ENCODE measurements around the gene OR6S1.

OR6S1 gene

DNA sequence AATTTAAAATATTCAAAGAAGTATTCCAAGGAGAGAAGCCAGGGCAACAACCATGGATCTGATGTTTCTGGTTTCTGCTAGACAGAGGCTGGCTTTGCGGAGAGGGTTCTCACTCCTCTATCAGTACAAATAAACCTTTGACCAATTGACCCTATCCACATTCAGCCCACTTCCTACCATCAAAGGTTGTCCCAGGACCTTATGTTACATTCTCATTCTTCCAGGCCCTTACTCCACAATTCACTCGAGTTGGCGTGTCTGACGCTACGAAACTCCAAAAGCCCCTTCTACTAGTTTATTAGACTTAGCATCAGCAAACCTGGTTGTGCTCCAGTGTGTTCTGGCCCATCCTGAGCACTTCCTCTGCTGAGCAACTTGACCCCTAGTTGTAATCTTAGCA lies 25.5 kb downstream of the OR6S1 start:
- DNase-seq, result no peak
- in situ Hi-C loops (cut with MboI; ENCODE audit: low pct_unique_long_range_greater_than_20kb, low sequenced_read_pairs), result loop anchor here (25.0 kb wide), 1 partner anchor 279 kb away; the partner anchor contains the start of genes CCNB1IP1 and PARP2

DNA sequence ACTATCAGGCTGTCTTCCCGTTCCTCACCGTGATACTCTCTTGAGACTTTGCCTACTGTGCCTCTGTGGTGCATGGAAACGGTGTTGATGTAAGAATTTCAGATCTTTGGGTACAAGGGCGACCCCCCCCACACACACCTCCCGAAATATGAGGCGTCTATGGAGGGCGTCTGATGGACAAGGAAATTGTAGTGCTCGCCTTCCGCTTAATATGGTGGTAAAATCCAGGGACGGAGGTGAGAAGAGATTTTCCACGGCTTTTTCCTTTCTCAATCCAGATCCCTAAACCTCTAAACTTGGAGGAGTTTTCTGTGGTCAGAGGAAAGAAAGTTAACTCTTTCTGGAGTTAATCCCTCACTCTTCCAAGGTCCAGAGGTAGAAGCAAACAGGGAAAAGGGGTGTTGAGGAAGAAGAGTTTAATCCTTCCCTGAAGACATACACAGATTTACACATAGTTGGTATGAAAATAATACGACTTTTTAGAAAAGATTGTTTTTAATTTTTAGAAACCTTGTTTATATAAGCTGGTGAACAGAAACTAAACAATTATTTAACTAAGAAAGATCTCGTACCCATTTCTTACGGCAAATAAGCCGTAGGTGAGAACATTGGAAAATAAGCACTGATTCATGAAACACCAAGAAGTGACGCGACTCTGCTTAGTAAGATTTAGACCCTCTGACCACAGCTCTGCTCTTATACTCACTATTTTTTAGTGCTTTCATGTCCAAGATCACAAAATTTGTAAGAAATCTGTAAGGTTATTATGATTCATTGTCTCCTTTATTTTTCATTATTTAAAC lies 27.3 kb downstream of the OR6S1 start:
- in situ Hi-C loops (cut with MboI; ENCODE audit: low pct_unique_long_range_greater_than_20kb, low sequenced_read_pairs), result loop anchor here (25.0 kb wide), 1 partner anchor 277 kb away; the partner anchor contains the start of genes CCNB1IP1 and PARP2
- no peak for DNase-seq

DNA sequence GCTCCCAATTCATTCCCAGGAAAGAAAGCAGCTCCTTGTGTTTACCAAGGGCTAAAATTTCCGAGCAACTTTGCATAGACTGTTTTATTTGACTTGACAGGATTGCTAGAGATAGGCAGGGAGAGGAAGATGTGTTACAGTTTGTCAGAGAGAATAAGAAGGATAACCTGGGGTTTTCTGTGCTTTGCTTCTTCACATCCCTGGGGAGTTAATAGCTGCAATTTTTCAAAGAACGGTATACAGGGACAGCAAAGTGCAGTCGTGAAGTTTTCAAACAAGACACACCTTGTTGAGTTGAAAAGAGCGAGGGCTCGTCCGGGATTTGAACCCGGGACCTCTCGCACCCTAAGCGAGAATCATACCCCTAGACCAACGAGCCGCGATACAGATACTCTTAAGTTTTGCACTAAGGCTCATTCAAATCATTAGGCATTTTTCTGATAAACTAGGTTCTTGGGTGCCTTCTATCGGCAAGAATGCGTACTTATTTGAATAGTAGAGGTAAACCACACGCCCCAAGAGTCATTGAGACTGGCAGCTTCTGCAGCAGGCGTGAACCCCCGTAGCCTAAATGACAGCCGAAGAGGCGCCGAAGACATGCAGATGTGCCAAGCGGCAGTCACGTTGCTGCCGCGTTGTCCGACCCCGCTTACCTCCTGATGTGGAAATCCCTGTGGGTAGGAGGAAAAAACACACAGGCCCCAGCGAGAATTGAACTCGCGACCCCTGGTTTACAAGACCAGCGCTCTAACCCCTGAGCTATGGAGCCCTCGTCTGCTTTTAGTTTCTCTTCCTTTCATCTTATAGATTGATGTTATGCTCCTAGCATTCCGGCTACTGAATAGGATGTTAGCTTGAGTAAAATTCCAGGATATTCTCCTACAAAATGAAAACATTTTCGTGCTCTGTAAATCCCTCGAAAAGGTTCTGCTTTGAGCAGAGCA lies 28.1 kb downstream of the OR6S1 start:
- in situ Hi-C loops (cut with MboI; ENCODE audit: low pct_unique_long_range_greater_than_20kb, low sequenced_read_pairs), result loop anchor here (25.0 kb wide), 1 partner anchor 276 kb away; the partner anchor contains the start of genes CCNB1IP1 and PARP2
- DNase-seq, result peak; percentile 98

- in situ Hi-C loops (cut with MboI; ENCODE audit: low pct_unique_long_range_greater_than_20kb, low sequenced_read_pairs), result loop anchor here (25.0 kb wide), 1 partner anchor 275 kb away; the partner anchor contains the start of genes CCNB1IP1 and PARP2
- no peak for DNase-seq
These were observed 29.1 kb downstream of the OR6S1 start for GRCh38 chr14:20612403-20612802.

DNA sequence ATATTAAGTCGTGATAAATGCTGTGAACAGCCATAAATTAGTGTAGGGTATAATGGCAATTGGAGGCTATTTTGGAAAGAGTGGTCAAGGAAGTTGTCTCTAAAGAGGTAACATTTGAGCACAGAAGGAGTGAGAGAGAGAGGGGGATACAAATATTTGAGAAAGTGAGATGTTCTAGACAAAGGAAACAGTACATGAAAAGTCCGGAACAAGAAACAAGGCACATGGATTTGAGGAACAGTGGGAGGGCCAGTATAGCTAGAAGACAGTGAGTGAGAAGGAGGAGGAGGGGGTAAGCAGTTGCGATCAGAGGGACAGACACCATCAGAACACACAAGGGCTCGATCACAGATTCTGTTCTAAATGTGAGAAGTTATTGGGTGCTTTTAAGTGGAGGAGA lies 30.2 kb downstream of the OR6S1 start:
- in situ Hi-C loops (cut with MboI; ENCODE audit: low pct_unique_long_range_greater_than_20kb, low sequenced_read_pairs), result loop anchor here (25.0 kb wide), 1 partner anchor 274 kb away; the partner anchor contains the start of genes CCNB1IP1 and PARP2
- DNase-seq, result no peak

- peak; percentile 87 for DNase-seq
- in situ Hi-C loops (cut with MboI; ENCODE audit: low pct_unique_long_range_greater_than_20kb, low sequenced_read_pairs), result loop anchor here (25.0 kb wide), 1 partner anchor 273 kb away; the partner anchor contains the start of genes CCNB1IP1 and PARP2
These were observed 31.3 kb downstream of the OR6S1 start for GRCh38 chr14:20610002-20610765.

GRCh38 chr14:20609215-20610001 lies 32.1 kb downstream of the OR6S1 start:
- in situ Hi-C loops (cut with MboI; ENCODE audit: low pct_unique_long_range_greater_than_20kb, low sequenced_read_pairs), result loop anchor here (25.0 kb wide), 1 partner anchor 272 kb away; the partner anchor contains the start of genes CCNB1IP1 and PARP2
- DNase-seq, result peak; percentile 96

DNA sequence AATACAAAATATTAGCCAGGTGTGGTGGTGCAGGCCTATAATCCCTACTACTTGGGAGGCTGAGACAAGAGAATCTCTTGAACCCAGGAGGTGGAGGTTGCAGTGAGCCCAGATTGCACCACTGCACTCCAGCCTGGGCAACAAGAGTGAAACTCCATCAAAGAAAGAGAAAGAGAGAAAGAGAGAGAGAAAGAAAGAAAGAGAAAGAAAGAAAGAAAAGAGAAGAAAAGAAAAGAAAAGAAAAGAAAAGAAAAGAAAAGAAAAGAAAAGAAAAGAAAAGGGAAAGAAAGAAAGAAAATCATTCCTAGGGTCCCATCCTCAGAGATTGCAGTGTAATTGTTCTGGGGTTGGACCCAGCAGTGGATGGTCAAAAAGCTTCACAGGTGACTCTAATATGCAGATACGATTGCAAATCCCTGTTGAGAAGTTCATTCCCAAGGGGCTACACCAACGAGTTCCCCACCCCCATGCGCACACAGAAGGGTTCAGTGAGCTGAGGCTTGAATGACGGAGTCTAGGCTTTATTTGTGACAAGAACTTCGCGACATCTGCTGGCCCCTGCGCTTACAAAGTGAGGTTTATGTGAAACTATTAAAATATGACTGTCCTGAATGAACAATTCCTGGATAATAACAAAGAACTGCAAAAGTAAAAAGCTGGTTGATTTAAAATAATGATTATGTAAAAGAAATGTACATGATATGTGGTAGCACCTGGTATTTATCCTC lies 32.9 kb downstream of the OR6S1 start:
- in situ Hi-C loops (cut with MboI; ENCODE audit: low pct_unique_long_range_greater_than_20kb, low sequenced_read_pairs), result loop anchor here (25.0 kb wide), 1 partner anchor 271 kb away; the partner anchor contains the start of genes CCNB1IP1 and PARP2
- DNase-seq, result peak; percentile 64

DNA sequence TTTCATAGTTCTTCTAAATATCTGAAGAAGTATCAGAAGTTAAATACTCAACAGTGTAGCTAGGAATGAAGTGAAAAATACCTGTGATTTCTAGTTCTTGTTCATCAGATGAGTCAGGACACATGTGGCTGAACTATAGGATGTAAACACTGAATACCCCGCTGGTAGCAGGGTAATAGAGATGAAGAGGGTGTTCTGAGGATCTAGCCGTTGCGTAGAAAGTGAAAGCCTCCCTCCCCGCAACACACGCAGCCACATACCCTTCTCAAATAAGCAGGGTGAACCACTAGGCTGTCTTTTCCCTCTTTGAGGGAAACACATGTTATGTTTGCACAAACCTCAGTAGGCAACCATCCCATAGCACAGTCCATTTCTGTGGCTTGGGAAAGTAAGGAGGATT lies 33.9 kb downstream of the OR6S1 start:
- DNase-seq, result no peak
- in situ Hi-C loops (cut with MboI; ENCODE audit: low pct_unique_long_range_greater_than_20kb, low sequenced_read_pairs), result loop anchor here (25.0 kb wide), 1 partner anchor 270 kb away; the partner anchor contains the start of genes CCNB1IP1 and PARP2

GRCh38 chr14:20606902-20607242 lies 34.6 kb downstream of the OR6S1 start:
- no peak for DNase-seq
- in situ Hi-C loops (cut with MboI; ENCODE audit: low pct_unique_long_range_greater_than_20kb, low sequenced_read_pairs), result loop anchor here (25.0 kb wide), 1 partner anchor 270 kb away; the partner anchor contains the start of genes CCNB1IP1 and PARP2

- DNase-seq, result peak; percentile 63
- in situ Hi-C loops (cut with MboI; ENCODE audit: low pct_unique_long_range_greater_than_20kb, low sequenced_read_pairs), result loop anchor here (25.0 kb wide), 1 partner anchor 269 kb away; the partner anchor contains the start of genes CCNB1IP1 and PARP2
These were observed 35.1 kb downstream of the OR6S1 start for GRCh38 chr14:20606190-20606901.

GRCh38 chr14:20603813-20604690 lies 37.4 kb downstream of the OR6S1 start:
- in situ Hi-C loops (cut with MboI; ENCODE audit: low pct_unique_long_range_greater_than_20kb, low sequenced_read_pairs), result loop anchor here (25.0 kb wide), 1 partner anchor 267 kb away; the partner anchor contains the start of genes CCNB1IP1 and PARP2
- DNase-seq, result no peak

DNA sequence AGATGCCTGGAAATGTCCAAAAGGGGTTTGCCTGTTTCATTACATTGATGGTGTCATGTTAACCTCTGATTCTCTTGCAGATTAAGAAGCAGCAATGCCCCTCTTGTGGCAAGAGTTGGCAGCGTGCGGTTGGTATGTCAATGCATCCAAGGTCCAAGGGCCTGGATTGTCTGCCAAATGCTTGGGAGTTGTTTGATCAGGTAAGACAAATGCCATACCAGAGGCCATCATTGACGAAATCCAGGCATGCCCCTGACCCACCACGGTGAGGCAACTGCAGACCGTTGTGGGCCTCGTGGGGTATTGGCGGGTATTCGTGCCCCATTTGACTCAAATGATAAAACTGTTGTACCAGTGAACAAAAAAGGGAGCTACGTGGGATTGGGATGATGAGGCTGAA lies 38.9 kb downstream of the OR6S1 start:
- no peak for DNase-seq
- in situ Hi-C loops (cut with MboI; ENCODE audit: low pct_unique_long_range_greater_than_20kb, low sequenced_read_pairs), result loop anchor here (25.0 kb wide), 1 partner anchor 265 kb away; the partner anchor contains the start of genes CCNB1IP1 and PARP2

GRCh38 chr14:20601522-20601921 lies 40.0 kb downstream of the OR6S1 start:
- DNase-seq, result no peak
- in situ Hi-C loops (cut with MboI; ENCODE audit: low pct_unique_long_range_greater_than_20kb, low sequenced_read_pairs), result loop anchor here (25.0 kb wide), 1 partner anchor 264 kb away; the partner anchor contains the start of genes CCNB1IP1 and PARP2

DNA sequence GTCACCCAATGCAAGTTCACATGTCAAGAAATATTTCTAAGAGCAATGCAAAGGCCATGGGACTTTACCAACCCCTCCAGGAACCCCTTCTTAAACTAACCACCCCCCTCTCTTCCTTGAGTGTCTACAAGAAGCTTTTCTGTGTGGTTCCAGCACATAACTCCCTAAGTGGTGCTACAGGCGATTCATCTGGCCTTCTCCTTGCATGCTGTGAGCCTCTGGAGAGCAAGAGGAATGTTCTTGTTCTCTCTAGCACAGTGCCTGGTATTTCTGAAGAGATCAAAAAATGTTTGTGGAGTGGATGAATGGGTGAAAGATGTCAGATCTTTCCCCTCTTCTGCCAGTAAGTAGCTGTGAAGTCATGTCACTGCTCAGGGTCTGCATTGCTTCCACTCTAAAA lies 44.4 kb downstream of the OR6S1 start:
- no peak for DNase-seq
- in situ Hi-C loops (cut with MboI; ENCODE audit: low pct_unique_long_range_greater_than_20kb, low sequenced_read_pairs), result loop anchor here (25.0 kb wide), 1 partner anchor 110 kb away; no protein-coding TSS in a partner anchor
